ENCODE results near the gene RFPL3.

DNA sequence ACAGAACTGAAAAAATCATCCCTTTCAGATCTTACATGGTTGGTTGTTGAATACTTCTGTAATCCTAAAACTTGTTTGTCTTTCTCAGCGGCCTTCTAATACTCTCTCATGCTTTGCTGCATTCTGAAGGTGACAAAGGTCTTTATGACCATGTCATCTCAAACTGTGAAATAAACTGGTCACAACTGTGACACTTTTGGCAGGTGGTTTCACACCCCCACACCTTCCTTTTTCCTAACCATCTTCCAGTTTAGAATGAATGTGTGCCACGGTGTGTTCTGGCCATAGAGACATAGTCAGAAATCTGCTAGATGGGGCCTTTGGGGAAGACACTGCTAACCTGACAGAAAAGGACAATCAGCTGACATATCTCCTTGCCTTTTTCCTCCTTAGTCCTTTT is 14.7 kb upstream of the RFPL3 start:
- no peak for TF ChIP-seq POLR2A (IDR thresholded peaks at IDR 0.05)
- TF ChIP-seq, protein P1, sequence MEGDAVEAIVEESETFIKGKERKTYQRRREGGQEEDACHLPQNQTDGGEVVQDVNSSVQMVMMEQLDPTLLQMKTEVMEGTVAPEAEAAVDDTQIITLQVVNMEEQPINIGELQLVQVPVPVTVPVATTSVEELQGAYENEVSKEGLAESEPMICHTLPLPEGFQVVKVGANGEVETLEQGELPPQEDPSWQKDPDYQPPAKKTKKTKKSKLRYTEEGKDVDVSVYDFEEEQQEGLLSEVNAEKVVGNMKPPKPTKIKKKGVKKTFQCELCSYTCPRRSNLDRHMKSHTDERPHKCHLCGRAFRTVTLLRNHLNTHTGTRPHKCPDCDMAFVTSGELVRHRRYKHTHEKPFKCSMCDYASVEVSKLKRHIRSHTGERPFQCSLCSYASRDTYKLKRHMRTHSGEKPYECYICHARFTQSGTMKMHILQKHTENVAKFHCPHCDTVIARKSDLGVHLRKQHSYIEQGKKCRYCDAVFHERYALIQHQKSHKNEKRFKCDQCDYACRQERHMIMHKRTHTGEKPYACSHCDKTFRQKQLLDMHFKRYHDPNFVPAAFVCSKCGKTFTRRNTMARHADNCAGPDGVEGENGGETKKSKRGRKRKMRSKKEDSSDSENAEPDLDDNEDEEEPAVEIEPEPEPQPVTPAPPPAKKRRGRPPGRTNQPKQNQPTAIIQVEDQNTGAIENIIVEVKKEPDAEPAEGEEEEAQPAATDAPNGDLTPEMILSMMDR (IDR thresholded peaks at IDR 0.05): no peak

Data from Peyer's patch (tissue), 4 donors.